Bronchial epithelial cell (primary cell): ENCODE data around the gene HSPA1B. TPM values are rescaled to one million over a fixed set of nuclear protein-coding genes. Genes with fewer than 3 reads are reported as not detected.
"Not testable (repeated sequence)": the region's sequence is repeated elsewhere in the genome, so short reads cannot be mapped to it uniquely, and the experiment has no call there.

Experiments
- DNase-seq: peaks from one replicate; pipeline ENCODE4 v3.0.0-alpha.2; 2010; ENCODE audit warnings: low read depth
- FAIRE-seq: peaks from 2 replicates; lab custom pipeline; 2011; peaks lifted over from hg19 to GRCh38; lab: Jason Lieb, UNC
- H3K27me3 ChIP-seq: 2 replicates; pipeline ENCODE4 v1.5.1; 2011; ENCODE audit warnings: low read length; ENCODE audit not compliant: control insufficient read depth, insufficient read depth
- H3K36me3 ChIP-seq: 2 replicates; pipeline ENCODE4 v1.5.1; 2011; ENCODE audit warnings: low read length; ENCODE audit not compliant: control insufficient read depth, insufficient read depth
- H3K4me3 ChIP-seq: 2 replicates; pipeline ENCODE4 v1.5.1; 2011; ENCODE audit warnings: mild to moderate bottlenecking, low read depth, low read length, control low read depth
- CTCF ChIP-seq: IDR thresholded peaks from 2 replicates; pipeline ENCODE4 v1.5.1; 2011; ENCODE audit warnings: mild to moderate bottlenecking, moderate library complexity, low read length, control low read depth, inconsistent platforms; ENCODE audit not compliant: insufficient read depth, severe bottlenecking
- total RNA-seq: library from RNA; depleted of rRNA; stranded (reverse); fragments of >200 nt; gene quantifications from 2 replicates; pipeline ENCODE4 v1.2.1, GENCODE V29; 2014

HSPA1B gene
- total RNA-seq, 1 donor from 2014 or later, result 118 TPM

- DNase-seq (no peak), FAIRE-seq (no peak)
- TF ChIP-seq CTCF, result peak; percentile 61
- H3K36me3 ChIP-seq, result peaks cover 16% of the 10 kb centered on the region
- no peaks in the 10 kb centered on the region for H3K27me3 ChIP-seq
- H3K4me3 ChIP-seq, result no peak overlapping the region
These were observed 36.0 kb upstream of the HSPA1B start for GRCh38 chr6:31791324-31792089.

- no peak overlapping the region for H3K4me3 ChIP-seq
- FAIRE-seq, result no peak
- no peak for DNase-seq
- peaks cover 16% of the 10 kb centered on the region for H3K36me3 ChIP-seq
- no peaks in the 10 kb centered on the region for H3K27me3 ChIP-seq
- TF ChIP-seq CTCF, result no peak
These were observed 35.5 kb upstream of the HSPA1B start for GRCh38 chr6:31792090-31792374.

- DNase-seq, result peak; percentile 85
- no peak for TF ChIP-seq CTCF
- no peak for FAIRE-seq
- Histone ChIP-seq H3K27me3 (no peaks in the 10 kb centered on the region), H3K4me3 (no peak overlapping the region), H3K36me3 (peaks cover 16% of the 10 kb centered on the region)
These were observed 34.8 kb upstream of the HSPA1B start for GRCh38 chr6:31792761-31793171.

- not testable (repeated sequence) for FAIRE-seq, DNase-seq, H3K27me3 ChIP-seq
- peak overlapping the region; percentile 95 for H3K4me3 ChIP-seq
- H3K36me3 ChIP-seq, result peaks cover 16% of the 10 kb centered on the region
These were observed 33.7 kb upstream of the HSPA1B start for GRCh38 chr6:31793927-31794245.

GRCh38 chr6:31794294-31794865, 33.2 kb upstream of the HSPA1B start:
- Histone ChIP-seq H3K27me3 (no peaks in the 10 kb centered on the region), H3K36me3 (peaks cover 14% of the 10 kb centered on the region), H3K4me3 (peak overlapping the region; percentile 95)
- peak; percentile 35 for DNase-seq
- no peak for FAIRE-seq
- TF ChIP-seq CTCF, result no peak

- Histone ChIP-seq H3K27me3 (no peaks in the 10 kb centered on the region), H3K36me3 (peaks cover 13% of the 10 kb centered on the region), H3K4me3 (peak overlapping the region; percentile 95)
- DNase-seq (no peak), FAIRE-seq (no peak)
- TF ChIP-seq CTCF, result no peak
These were observed 32.5 kb upstream of the HSPA1B start for GRCh38 chr6:31794866-31795615.
